Activated naive CD4-positive, alpha-beta T cell (primary cell): Measurements from ENCODE around the gene BTBD17.
"Not testable (repeated sequence)": the region's sequence is repeated elsewhere in the genome, so short reads cannot be mapped to it uniquely, and the experiment has no call there.

Experiments
- DNase-seq, 4 experiments: peaks; one replicate each; lab custom pipeline; 2025; lab: John Stamatoyannopoulos, UW

BTBD17 gene

DNA sequence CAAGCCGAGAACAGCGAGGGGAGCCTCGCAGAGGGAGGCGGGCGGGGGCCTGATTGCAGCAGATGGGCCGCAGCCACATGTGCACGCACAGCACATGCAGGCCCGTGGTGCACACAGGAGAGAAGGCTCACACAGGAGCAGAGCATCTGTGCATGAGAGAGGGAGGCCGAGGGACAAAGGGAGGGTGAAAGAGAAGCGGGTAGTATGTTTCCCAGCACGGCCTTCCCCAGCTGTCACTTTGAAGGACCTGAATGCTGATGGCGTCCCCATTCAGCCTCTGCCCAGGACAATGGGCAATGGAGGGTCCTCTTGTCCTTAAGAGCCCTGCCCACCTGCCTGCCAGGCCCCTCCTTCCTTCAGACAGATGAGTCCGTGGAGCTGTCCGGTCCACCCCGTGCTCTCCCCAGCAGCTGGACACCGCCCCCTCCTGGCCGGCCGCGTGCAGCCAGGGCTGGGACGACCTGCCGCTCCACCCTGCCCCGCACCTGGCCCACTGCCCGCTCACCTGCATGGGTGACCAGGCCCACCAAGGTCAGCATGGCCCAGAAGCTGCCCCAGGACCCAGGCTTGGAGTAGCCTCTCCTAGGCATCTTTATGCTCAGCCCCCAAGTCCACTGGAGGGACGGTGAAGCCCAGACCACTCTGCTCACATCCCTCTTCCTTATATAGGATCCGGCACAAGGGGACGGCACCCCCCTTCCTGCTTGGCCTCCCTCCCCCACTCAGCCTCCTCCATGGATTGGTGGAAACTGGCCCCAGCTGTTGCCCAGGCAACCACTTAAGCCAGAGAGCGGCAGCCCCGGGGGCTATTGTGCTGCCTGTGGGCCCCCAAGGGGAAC, at the start of gene BTBD17:
BTBD17 (minus strand) TSS at position 639 of the 839 bp plus-strand sequence; CDS start at position 590, 49 bp downstream.
- DNase-seq = peak in 1 of 4 experiments; percentile 14

- DNase-seq = no peak
Measured at GRCh38 chr17:74410001-74410443, 48.4 kb upstream of the BTBD17 start.

DNA sequence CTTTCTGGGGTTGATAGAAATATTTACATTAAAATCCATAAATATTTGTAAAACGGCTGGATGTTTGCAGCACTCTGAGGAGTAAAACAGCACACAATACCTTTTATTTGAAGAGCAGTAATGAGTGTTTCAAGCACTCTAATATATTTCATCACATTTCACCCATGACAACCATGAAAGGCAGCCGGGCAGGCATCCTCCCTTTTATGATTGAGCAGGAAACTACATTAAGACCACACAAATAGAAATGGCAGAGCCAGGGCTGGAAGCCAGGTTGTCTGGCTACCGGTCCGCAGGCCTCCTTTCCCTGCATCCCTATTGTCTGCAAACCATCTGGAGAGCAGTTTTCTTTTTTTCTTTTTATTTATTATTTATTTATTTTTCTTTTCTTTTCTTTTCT, 47.1 kb upstream of the BTBD17 start:
- DNase-seq = no peak

GRCh38 chr17:74408262-74408661, 46.6 kb upstream of the BTBD17 start:
- no peak for DNase-seq

DNA sequence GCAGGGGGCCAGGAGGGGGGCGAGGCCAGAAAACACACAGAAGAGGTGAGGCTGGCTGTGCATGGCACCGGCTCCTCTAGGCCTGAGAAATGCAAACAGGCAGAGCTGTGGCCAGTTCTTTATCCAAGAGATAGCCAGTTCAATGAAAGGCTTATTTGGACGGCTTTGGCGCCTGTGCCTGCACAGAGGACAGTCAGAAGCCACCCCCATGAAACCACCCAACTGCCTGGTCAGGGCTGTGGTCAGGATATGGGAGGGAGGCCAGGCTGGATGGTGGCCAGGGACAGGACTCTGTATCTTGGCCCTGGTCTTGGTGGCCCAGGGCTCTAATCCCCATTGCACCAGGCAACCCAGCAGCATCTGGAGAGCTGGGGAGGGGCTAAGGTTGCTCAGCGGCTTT, 45.7 kb upstream of the BTBD17 start:
- no peak for DNase-seq

GRCh38 chr17:74405311-74405710, 43.6 kb upstream of the BTBD17 start:
- not testable (repeated sequence) for DNase-seq

GRCh38 chr17:74404789-74405188, 43.1 kb upstream of the BTBD17 start:
- DNase-seq = no peak

DNA sequence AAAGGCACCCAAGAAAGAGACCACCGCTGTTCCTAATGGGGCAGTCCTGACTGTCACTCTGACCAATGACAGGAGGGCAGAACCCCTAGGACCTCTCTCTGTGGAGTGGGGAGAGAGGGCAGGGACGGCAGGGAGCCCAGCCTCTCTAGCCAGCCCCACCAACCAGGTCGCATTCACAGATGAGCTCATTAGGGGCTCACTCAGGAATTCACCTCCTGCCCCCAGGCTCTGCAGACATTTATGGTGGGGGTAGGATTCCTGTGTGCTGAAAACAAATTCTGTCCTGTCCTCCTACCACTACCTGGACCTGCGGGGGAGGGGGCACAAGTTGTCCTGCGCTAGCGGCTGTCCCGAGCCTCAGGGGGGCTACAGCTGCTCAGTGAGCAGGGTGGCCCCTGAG, 42.5 kb upstream of the BTBD17 start:
- DNase-seq = no peak

DNA sequence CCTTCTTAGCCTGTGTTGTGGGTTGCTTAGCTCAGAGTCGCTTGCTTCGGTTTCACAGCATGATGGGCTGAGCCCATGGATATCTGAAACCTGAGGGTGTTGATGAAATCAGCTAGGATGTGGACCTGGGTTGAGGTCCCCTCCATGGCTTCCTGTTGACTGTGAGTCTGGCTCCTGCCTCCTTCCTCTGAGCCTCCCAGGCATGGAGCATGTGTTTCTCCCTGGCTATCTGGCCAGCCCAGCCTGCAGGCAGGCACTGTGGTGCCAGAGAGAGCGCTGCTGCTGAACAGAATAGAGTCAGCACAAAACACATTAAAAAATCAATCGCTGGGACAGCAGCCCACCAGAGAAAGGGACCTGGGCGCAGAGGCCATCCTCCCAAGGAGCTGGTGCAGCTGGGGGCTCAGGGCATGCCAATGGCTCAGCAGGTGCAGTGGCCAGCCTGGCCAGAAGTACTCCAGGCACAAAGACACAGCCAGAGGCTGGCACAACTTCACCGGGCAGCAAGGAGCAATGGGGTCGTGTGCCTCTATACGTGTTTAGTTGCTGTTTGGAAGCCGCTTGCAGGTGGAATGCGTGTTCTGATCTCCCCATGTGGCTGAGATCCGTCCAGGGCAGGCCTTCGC, 42.0 kb upstream of the BTBD17 start:
- no peak for DNase-seq

- no peak for DNase-seq
Measured at GRCh38 chr17:74402048-74402447, 40.4 kb upstream of the BTBD17 start.

DNA sequence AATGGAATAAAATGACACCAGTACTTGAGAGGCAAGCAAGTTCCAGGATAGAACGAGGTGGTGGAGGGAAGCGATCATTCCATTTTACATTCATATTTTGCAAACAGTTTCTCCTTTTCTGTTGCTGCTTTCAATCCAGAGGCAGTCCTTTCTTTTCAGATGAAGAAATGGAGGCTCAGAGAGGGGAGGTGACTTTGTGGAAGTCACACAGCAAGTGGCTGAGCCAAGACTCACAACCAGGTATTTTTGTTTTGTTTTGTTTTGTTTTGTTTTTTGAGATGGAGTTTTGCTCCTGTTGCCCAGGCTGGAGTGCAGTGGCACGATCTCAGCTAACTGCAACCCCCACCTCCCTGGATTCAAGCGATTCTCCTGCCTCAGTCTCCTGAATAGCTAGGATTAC, 34.9 kb upstream of the BTBD17 start:
- DNase-seq = no peak

GRCh38 chr17:74394977-74395376, 33.3 kb upstream of the BTBD17 start:
- DNase-seq = no peak

- no peak for DNase-seq
Measured at GRCh38 chr17:74394275-74394950, 32.7 kb upstream of the BTBD17 start.

- DNase-seq = no peak
Measured at GRCh38 chr17:74393346-74393942, 31.8 kb upstream of the BTBD17 start.

- DNase-seq = no peak
Measured at GRCh38 chr17:74392848-74393247, 31.2 kb upstream of the BTBD17 start.

GRCh38 chr17:74391771-74392170, 30.1 kb upstream of the BTBD17 start:
- no peak for DNase-seq

DNA sequence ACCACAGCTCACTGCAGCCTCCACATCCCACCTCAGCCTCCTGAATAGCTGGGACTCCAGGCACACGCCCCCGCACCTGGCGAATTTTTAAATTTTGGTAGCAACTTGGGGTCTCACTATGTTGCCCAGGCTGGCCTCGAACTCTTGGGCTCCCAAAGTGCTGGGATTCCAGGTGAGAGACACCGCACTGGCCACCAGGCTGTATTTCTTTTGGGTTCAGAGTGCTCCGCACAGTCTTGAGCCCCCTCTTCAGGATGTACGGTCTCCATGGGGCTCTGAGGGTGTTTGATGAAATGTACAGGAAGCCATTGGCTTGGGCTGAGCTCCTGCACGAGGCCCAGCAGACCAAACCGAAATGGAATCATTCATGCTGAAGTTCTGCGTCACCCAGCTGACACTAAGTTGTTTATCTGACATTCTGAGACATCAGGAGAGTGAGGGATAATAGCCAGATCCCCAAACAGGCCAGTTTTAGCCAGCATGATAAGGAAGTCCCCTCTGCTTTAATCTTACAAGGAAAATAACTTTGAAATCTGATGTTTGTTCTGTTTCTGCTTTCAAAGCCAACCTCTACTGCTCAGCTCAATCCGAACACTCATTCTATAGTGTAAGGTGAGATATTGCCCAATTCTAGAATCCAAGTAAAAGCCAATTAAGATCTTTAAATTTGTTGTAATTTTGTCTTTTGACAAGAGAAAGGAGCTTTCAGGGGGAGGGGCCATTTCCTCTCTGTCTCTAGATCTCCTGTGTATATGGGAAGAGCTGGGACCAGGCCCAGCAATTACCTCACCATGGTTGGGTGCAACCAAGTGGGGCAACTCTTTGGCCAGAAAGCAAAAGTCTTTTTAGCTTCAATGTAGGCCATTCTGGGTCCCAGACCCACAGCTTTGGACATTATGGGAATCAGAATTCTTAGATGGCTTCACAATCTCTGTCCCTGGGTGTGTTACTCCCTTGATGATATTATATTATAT, 29.3 kb upstream of the BTBD17 start:
- DNase-seq = no peak

GRCh38 chr17:74389937-74390679, 28.4 kb upstream of the BTBD17 start:
- DNase-seq = no peak

DNA sequence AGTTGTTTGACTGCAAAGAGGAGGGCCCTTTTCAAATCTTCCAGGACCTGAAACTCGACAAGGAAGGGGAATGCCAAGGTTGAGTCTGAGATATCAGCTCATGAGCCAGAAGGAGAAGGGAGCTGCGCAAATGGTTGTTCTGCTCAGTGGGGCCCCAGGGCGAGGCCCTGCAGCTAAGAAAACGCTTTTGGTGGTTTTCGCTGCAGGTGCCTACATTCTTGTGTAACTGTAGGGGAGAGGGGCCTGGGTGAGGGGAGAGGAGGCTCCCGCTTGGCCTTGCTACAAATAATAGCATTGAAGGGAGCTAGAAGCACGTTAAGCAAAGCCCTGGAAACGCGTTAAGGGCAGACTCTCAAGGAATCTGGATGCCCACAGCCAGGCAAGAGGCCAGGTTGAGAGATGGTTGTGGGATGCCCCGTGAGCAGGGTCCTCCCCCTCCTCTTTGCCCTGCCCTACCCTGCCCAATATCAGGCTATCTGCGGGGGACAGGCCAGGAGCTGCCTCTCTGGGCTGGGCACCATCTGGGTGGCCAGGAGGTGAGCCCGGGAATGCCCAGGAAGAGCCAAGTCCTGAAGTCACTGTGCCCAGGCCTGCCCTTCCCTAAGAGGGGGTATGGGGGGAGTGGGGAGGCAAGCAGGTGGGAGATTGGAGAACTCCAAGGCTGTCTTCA, 27.6 kb upstream of the BTBD17 start:
- no peak for DNase-seq
